ENCODE data around the gene KRTAP5-6.
"Not testable (repeated sequence)": the region's sequence is repeated elsewhere in the genome, so short reads cannot be mapped to it uniquely, and the experiment has no call there.

The KRTAP5-6 gene

DNA sequence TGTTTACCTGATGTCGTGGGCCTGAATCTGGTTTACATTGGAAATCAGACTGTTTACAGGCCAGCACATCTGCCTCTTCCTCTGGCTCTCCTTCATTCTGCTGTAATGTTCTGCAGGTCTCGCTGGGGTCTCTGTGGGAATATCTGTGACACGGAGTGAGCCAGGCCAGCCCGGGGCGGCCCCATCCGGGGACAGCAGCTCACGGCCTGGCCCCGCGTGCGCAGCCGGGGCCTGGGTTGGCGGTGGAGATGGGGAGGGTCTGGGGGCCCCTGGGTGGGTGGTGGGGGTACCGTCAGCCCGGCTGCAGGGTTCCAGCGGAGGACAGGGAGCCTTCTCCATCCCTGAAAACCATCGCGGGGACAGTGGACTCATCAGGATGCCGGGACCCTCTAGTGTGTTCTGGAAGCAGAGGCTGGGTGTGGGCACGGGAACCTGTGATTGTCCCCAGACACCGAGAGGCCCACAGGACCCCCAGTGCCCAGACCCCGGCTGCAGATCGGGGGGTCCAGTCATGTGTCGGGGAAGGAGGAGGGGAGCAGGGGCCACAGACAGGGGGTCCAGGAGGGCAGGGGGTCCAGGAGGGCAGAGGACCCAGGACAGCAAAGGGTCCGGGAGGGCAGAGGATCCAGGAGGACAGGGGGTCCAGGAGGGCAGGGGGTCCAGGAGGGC, 13.0 kb upstream of the KRTAP5-6 start:
- DNase-seq: not testable (repeated sequence)

GRCh38 chr11:1684886-1685874, 11.8 kb upstream of the KRTAP5-6 start:
- DNase-seq: not testable (repeated sequence)

DNA sequence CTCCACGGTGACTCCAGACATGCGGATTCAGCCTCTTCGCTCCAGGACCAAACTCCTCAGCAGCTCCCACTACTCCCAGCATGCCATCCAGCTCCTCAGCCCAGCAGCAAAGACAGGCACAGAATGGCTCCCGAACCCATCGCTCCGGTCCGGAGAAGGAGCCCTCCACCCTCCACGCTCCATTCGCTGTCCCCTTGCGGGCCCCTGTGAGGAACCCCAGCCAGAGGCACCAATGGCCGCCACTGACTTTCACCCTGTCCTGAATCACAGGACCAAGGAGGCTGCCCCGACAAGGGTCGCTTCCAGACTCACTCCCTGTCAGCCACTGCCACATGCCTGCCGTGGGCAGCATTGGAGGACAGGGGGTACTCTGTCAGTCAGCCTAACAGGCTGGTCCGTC, 10.8 kb upstream of the KRTAP5-6 start:
- DNase-seq: not testable (repeated sequence)

GRCh38 chr11:1688336-1688947, 8.6 kb upstream of the KRTAP5-6 start:
- DNase-seq: not testable (repeated sequence)

DNA sequence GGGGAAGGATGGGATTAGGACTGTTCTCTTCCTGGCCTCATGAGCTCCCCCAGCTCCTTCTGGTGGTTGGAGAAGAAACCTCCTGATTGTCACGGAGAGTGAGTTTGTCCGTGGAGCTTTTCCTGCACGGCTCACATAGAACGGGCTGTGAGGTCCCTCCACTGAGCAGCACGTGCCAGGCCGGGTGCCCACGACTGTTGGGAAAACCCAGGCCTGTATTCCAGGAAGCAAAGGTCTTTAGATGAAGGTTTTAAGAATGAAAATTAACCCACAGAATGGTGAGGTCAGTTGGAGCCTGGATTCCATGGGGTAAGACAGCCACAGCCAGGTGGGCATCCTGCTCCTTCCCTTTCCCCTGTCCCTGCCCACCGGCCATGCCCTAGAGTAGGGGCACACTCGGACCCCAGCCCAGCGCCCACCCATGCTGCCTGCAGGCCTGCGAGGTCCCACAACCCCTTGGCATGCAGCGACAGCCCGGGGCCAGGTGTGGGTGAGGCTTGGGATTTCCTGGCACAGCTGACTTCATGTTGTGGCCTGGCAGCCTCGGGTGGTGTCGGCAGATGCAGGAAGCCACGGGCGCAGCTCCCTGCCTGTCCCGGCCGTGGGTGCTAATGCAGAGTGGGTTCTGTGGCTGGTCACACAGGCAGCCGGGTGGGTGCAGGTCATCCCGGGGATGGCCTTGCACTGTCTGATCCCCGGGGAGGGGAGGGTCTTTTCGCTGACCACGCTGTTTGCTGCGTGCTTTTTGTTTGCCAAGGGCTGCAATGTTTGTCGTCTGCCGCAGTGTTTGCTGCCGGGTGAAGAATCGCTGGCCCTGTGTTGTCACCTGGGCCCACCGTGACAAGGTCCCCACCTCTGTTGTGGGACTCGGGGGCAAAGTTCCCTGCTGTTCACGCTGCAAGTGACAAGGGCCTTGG, 7.5 kb upstream of the KRTAP5-6 start:
- DNase-seq: not testable (repeated sequence)

DNA sequence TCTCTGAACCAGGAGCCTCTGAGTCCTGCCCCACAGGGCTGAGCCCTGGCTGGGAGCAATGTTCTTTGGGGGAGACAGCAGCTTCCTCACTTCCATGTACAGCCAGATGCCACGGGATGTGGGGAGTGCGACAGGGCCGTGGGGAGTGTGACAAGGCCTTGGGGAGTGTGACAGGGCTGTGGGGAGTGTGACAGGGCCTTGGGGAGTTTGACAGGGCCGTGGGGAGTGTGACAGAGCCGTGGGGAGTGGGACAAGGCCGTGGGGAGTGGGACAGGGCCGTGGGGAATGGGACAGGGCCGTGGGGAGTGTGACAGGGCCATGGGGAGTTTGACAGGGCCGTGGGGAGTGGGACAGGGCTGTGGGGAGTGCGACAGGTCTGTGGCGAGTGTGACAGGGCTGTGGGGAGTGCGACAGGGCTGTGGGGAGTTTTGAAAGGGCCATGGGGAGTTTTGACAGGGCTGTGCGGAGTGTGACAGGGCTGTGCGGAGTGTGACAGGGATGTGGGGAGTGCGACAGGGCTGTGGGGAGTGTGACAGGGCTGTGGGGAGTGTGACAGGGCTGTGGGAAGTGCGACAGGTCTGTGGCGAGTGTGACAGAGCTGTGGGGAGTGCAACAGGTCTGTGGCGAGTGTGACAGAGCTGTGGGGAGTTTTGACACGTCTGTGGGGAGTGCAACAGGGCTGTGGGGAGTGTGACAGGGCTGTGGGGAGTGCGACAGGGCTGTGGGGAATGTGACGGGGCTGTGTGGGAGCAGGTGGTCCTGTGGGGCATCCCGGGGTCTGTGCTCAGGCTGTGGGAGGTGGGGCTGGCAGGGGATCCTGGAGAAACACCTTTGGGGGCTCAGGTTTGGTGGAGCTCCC, 6.6 kb upstream of the KRTAP5-6 start:
- DNase-seq: no peak

DNA sequence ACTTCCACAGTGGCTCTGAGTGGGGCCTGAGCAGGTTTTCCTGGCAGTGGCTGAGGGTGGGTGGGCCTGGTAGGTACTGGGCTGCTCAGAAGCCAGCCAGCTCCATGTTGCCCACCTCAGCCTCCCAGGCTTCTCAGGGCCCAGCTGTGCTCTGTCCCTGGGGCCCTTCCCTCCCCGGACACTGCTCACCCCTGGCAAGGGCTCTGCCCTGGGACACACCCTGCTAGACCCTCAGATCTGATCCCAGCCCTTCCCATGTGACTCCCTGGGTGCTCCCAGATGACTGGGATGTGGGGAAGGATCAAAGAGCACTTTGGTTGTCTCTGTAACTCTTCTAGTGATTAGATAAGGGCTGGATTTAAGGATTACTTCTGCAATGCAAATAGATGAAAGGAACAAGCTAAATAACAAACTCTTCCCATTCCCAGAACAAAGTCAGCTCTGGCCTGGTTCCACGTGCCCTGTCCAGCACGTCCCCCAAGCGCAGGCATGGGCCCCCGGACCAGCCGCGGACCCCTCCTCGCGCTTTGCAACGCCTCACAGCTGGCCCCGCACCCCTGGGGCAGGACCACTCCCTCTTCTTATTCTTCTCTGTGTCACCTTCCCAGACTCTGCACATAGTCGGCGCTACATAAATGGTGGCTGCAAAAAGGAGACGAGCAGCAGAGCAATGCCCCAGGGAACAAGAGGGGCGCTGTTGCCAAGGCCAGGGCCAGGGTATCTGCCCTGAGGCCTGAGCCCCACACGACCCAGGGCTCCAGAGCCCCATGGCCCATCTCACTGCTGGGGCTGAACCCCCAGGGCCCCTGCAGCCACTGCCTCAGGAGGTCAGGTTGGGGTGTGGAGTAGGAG, 5.7 kb upstream of the KRTAP5-6 start:
- DNase-seq: no peak

DNA sequence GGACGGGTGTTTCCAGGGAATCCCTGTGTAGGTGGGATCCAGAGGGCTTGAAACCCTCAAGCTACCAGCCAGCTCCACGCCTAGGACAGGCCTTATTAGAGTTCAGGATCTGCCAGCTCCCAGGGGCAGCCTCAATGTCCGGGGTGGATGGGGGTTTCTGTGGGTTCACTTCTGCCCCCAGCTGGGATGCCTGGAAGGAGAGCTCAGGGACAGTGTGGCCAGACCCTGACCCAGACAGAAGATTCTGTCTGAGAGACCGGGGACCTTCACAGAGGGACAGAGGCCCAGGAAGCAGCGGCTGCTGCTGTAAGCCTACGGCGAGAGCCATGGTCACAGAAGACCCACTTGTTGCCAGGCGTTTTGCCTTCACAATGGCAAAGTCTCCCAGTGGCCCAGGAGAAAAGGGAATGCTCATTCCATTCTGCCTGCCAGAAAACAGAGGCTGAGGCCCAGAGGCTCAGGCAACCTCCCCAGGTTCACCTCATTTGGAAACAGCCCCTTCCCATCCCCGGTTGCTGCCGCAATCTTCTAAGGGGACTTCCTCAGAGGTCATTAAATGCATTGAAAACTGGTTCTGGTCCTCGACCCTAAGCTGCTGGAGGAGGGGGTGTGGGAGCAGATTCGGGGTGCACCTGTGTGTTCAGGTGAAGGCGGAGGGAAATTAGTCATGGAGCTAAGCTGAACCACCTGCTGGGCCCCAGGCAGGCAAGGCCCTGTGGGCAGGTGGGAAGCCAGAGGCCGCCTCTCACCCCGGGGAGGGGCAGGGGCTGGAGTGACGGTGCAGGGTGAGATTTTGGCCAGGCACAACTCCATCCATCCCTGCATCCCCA, 4.9 kb upstream of the KRTAP5-6 start:
- no peak for DNase-seq

GRCh38 chr11:1692708-1693326, 4.2 kb upstream of the KRTAP5-6 start:
- DNase-seq: no peak

GRCh38 chr11:1693327-1694063, 3.5 kb upstream of the KRTAP5-6 start:
- peak; percentile 54 for DNase-seq

GRCh38 chr11:1694064-1694845, 2.7 kb upstream of the KRTAP5-6 start:
- peak; percentile 64 for DNase-seq

GRCh38 chr11:1694846-1695547, 2.0 kb upstream of the KRTAP5-6 start:
- no peak for DNase-seq

- no peak for DNase-seq
Observed at GRCh38 chr11:1695548-1696108, 1.4 kb upstream of the KRTAP5-6 start.

GRCh38 chr11:1699771-1700170, 2.8 kb downstream of the KRTAP5-6 start:
- no peak for DNase-seq

DNA sequence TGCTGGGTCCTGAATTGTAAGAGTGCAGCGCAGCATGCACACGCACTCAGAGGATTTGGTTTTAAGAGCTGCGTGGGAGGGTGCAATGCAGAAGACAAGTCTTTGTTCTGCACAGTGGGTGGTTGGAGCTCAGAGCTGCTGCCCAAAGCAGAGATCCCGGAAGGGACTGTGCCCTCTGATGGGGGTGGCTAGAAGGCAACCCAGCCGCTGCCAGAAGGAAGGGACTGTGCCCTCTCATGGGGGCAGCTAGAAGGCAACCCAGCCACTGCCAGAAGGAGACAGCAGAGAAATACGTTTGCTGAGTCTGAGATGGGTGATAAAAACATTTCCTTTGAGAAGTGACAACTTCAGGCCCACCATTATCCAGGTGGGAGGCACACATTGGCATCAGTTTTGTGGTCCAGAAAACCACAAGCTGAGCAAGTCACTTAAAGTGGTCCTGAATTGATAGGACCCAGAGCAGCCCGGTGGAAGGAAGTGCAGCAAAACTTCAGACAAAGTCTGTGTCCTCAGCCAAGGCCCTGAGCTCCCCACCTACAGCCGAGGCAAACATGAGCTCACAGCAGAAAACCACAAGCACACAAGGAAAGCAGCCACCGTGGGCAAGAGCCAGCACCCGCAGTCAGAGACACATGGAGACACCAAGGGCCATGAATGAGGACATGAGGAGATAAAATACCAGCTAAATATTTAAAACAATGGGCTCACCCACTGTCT, 4.3 kb downstream of the KRTAP5-6 start:
- no peak for DNase-seq

GRCh38 chr11:1702506-1702905, 5.5 kb downstream of the KRTAP5-6 start:
- no peak for DNase-seq
